Coronary artery (tissue), 2 donors: Measurements from ENCODE around the gene ANKRD52.

Experiments
- DNase-seq: peaks from one replicate; pipeline ENCODE4 v3.0.0-alpha.2; 2017; ENCODE audit warnings: low spot score
- H3K27ac ChIP-seq, 2 donors: fragments of 200-600 bp; sonication (generic); one replicate each; pipeline ENCODE4 v1.5.1; 2016 to 2019
- H3K4me3 ChIP-seq: fragments of 200-600 bp; sonication (generic); 2 replicates; pipeline ENCODE4 v1.5.1; 2016; ENCODE audit warnings: mild to moderate bottlenecking, moderate library complexity
- CTCF ChIP-seq: fragments of 200-600 bp; sonication (generic); IDR thresholded peaks from one replicate; pipeline ENCODE4 v1.5.1; 2019; ENCODE audit warnings: antibody characterized with exemption

The ANKRD52 gene

DNA sequence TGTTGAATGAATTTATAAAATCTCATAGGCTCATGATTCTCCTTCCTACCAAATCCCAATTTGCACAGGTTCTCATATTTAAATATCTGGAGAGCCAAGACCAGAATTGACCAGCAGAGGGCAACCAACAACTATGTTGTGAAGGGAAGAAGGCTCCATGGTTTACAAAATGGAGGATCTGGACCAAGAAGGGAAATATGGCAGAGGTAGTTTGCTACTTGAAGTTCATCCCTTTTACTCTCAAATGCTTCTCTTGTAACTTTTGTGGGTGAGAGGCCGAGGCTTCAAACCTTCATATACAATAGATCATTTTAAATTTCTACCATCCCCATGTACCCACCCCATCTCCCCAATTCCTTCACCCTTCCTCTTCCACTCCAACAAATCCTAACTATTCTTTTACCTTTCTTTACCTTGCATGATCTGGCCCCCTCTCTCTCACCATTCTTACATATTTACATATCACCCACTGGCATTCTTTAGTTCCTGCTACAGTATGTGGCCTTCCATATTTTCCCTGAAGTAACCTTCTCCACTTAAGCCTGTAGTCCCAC lies 65.1 kb downstream of the ANKRD52 start:
- Histone ChIP-seq H3K27ac (peak overlapping the region in 1 of 2 donors; percentile 12), H3K4me3 (no peak overlapping the region)
- no peak for DNase-seq
- TF ChIP-seq CTCF: peak; percentile 48

- TF ChIP-seq CTCF: no peak
- no peak for DNase-seq
- H3K4me3 ChIP-seq: no peak overlapping the region
- H3K27ac ChIP-seq: no peak overlapping the region
These were observed 65.6 kb downstream of the ANKRD52 start for GRCh38 chr12:56192582-56192981.

GRCh38 chr12:56190695-56191155 lies 67.5 kb downstream of the ANKRD52 start:
- no peak for DNase-seq
- Histone ChIP-seq H3K27ac (peak overlapping the region; percentile 89 to 95), H3K4me3 (peak overlapping the region; percentile 86)
- no peak for TF ChIP-seq CTCF

GRCh38 chr12:56189918-56190694 lies 68.1 kb downstream of the ANKRD52 start:
- peak; percentile 17 for TF ChIP-seq CTCF
- Histone ChIP-seq H3K27ac (peak overlapping the region; percentile 89 to 95), H3K4me3 (peak overlapping the region; percentile 86)
- peak; percentile 89 for DNase-seq

DNA sequence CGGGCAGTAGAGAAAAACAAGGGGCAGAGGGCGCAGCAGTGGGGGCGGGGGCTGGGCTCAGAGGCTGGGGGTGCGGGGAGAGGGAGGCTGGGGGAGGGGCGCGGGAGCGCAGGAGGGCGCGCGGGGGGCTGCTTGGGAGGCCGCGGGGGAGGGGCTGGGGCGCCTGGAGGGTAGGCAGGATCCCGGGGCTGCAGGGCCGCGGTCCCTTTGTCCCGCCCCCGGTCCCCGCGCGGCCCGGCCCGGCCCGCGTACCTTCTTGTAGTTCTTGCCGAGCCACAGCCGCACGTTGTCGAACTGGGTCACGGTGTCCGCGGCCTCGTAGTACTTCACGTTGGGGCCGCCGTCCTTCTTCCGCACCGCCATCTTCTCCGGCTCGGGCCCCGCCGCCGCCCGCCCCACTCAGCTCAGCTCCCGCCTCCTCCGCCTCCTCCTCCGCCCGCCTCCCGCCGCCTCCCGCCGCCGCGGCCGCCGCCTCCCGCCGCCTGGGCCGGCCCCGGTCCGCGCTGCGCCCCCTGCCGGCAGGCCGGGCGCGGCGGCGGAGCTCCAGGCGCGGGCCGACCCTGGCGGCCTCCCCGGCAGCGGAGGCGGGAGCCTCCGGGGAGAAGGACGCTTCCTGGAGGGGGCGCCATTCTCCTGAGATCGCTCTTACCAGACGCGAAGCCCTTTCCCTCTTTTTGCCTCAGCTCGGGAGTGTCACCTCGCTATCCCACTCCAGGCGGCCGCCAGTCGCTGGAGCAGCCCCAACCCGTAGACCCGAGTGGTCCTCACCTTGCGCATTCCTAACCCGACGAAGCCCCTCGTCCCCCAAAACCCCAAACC lies 68.9 kb downstream of the ANKRD52 start, which contains the start of gene SMARCC2:
Gene SMARCC2 (minus strand): TSS at position 385 of the 819 bp plus-strand sequence. CDS start 22 bp downstream, at position 363.
- DNase-seq: peak; percentile 92
- Histone ChIP-seq H3K27ac (peak within 1 kb of the TSS; percentile 89 to 95), H3K4me3 (peak within 1 kb of the TSS; percentile 86)
- TF ChIP-seq CTCF: peak; percentile 52

DNA sequence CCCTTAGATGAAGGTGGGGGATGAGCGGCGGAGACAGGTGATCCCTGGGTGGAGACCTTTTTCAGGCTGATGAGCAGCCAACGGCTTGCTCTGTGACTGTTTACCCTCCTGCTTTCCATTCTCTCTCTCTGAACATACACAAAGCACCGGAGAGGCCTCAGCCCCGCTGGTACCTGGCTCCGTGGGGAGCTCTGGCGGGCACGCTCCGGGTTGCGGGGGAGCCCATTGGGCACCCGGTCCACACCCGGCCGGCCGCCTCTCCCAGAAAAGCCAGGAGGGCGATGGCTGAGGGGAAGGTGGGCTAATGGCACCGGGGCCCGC lies 69.4 kb downstream of the ANKRD52 start:
- peak overlapping the region; percentile 86 for H3K4me3 ChIP-seq
- no peak for DNase-seq
- peak overlapping the region; percentile 82 to 95 for H3K27ac ChIP-seq
- TF ChIP-seq CTCF: no peak
